B cell (primary cell): ENCODE data around the gene AAMP. TPM values are rescaled to one million over a fixed set of nuclear protein-coding genes. Genes with fewer than 3 reads are reported as not detected.

ENCODE experiments used
- ATAC-seq: fragments of 200-7000 bp; cut with Tn5 transposase; one replicate; pipeline ENCODE4 v1.10.0; 2021; ENCODE audit warnings: low read depth, mild to moderate bottlenecking, moderate number of reproducible peaks, moderate library complexity
- CTCF ChIA-PET: fragments of 350-600 bp; sonication (Branson Sonifier 250); formaldehyde crosslinking; loops from one replicate; lab custom pipeline; 2021; ENCODE audit warnings: antibody characterized with exemption, inconsistent platforms; lab: Charles Lee
- POLR2A ChIA-PET: fragments of 350-600 bp; sonication (Branson Sonifier 250); formaldehyde crosslinking; loops from one replicate; lab custom pipeline; 2021; ENCODE audit warnings: antibody characterized with exemption; lab: Charles Lee
- DNase-seq: peaks from one replicate; pipeline ENCODE4 v3.0.0; 2013
- H2AFZ ChIP-seq: 2 replicates; pipeline ENCODE4 v1.6.1; 2012; ENCODE audit warnings: mild to moderate bottlenecking, low read depth, low read length; ENCODE audit not compliant: insufficient read depth, poor library complexity, severe bottlenecking
- H3K27ac ChIP-seq, 2 donors: 1 replicate in 1 of 2; 2 replicates in 1 of 2; pipeline ENCODE4 v1.5.1; 2012 to 2013; ENCODE audit warnings: low read length in 2 of 2, mild to moderate bottlenecking in 2 of 2, moderate library complexity in 1 of 2
- H3K27me3 ChIP-seq, 4 experiments: fragments of 200-600 bp in 1 of 4; sonication (generic) in 1 of 4; replicated peaks in 1 of 4; 1 replicate in 2 of 4; 2 replicates in 2 of 4; pipeline versions ENCODE4 v1.6.1 to v1.7.0; 2013 to 2016; ENCODE audit warnings: low read length in 3 of 4, mild to moderate bottlenecking in 2 of 4, mixed read lengths in 1 of 4, moderate library complexity in 1 of 4; ENCODE audit not compliant: insufficient read depth in 4 of 4, control insufficient read depth in 3 of 4; ENCODE audit errors: control extremely low read depth in 1 of 4
- H3K36me3 ChIP-seq, 2 experiments: replicated peaks in 1 of 2; 1 replicate in 1 of 2; 2 replicates in 1 of 2; pipeline versions ENCODE4 v1.6.1 to v1.7.1; 2013; ENCODE audit warnings: low read length in 1 of 2; ENCODE audit not compliant: insufficient read depth in 2 of 2, control insufficient read depth in 1 of 2; ENCODE audit errors: control extremely low read depth in 1 of 2, extremely low read depth in 1 of 2
- H3K4me1 ChIP-seq, 2 donors: fragments of 200-600 bp in 1 of 2; sonication (generic) in 1 of 2; 1 replicate in 1 of 2; 2 replicates in 1 of 2; pipeline versions ENCODE4 v1.5.1 to v1.6.1; 2013 to 2017; ENCODE audit warnings: low read length in 2 of 2; ENCODE audit not compliant: control insufficient read depth in 2 of 2, insufficient read depth in 2 of 2
- H3K4me2 ChIP-seq: replicated peaks from 2 replicates; pipeline ENCODE3; 2012; ENCODE audit warnings: mild to moderate bottlenecking, low read depth, low read length; ENCODE audit not compliant: poor library complexity, severe bottlenecking
- H3K4me3 ChIP-seq, 5 experiments: fragments of 200-600 bp in 1 of 5; sonication (generic) in 1 of 5; 1 replicate in 3 of 5; 2 replicates in 2 of 5; pipeline versions ENCODE4 v1.5.1 to v1.7.0; 2011 to 2016; ENCODE audit warnings: low read length in 4 of 5, mild to moderate bottlenecking in 4 of 5, low read depth in 2 of 5, control low read depth in 1 of 5, moderate library complexity in 1 of 5; ENCODE audit not compliant: insufficient read depth in 1 of 5; ENCODE audit errors: control extremely low read depth in 1 of 5, extremely low read depth in 1 of 5
- H3K79me2 ChIP-seq: fragments of 200-600 bp; sonication (generic); one replicate; pipeline ENCODE4 v1.6.0; 2016; ENCODE audit warnings: low read length; ENCODE audit not compliant: control insufficient read depth, insufficient read depth
- H3K9ac ChIP-seq: fragments of 200-600 bp; sonication (generic); 2 replicates; pipeline ENCODE4 v1.6.1; 2017; ENCODE audit warnings: mild to moderate bottlenecking, low read length, moderate library complexity
- H3K9me3 ChIP-seq, 3 donors: one replicate each; pipeline versions ENCODE4 v1.6.1 to v1.7.1; 2013; ENCODE audit warnings: low read length in 2 of 3; ENCODE audit not compliant: control insufficient read depth in 2 of 3, insufficient read depth in 1 of 3; ENCODE audit errors: control extremely low read depth in 1 of 3
- H4K20me1 ChIP-seq: 2 replicates; pipeline ENCODE4 v1.6.0; 2012; ENCODE audit warnings: mild to moderate bottlenecking, low read length; ENCODE audit not compliant: insufficient read depth, control insufficient read depth, poor library complexity, severe bottlenecking
- H3K27ac Mint-ChIP-seq: one replicate; pipeline ENCODE4 v1.8.0; 2021; ENCODE audit warnings: mixed read lengths
- H3K27me3 Mint-ChIP-seq: one replicate; pipeline ENCODE4 v1.8.0; 2021; ENCODE audit warnings: mixed read lengths
- H3K4me1 Mint-ChIP-seq: one replicate; pipeline ENCODE4 v1.8.0; 2021; ENCODE audit warnings: mixed read lengths
- H3K4me3 Mint-ChIP-seq: one replicate; pipeline ENCODE4 v1.8.0; 2021; ENCODE audit warnings: mixed read lengths
- H3K9me3 Mint-ChIP-seq: one replicate; pipeline ENCODE4 v1.8.0; 2022; ENCODE audit warnings: mixed read lengths; ENCODE audit not compliant: insufficient read depth
- EZH2 ChIP-seq: IDR thresholded peaks from 2 replicates; pipeline ENCODE4 v1.6.1; 2012; ENCODE audit warnings: borderline replicate concordance, low read depth, mild to moderate bottlenecking, moderate library complexity, low read length; ENCODE audit not compliant: insufficient read depth, poor library complexity, severe bottlenecking
- WGBS: methylation state at CpG from one replicate; pipeline ENCODE4 v1.1.5; 2013; ENCODE audit warnings: missing lambda C conversion rate; ENCODE audit not compliant: insufficient coverage; 5-methylcytosine and 5-hydroxymethylcytosine counted together
- intact Hi-C: fragments of 100-400 bp; cut with micrococcal nuclease; formaldehyde crosslinking; loops from one replicate; pipeline ENCODE4 v1.10.0; 2022
- polyA plus RNA-seq: library from polyadenylated mRNA; depleted of rRNA; stranded (reverse); fragments of >200 nt; gene quantifications from 2 replicates; pipeline ENCODE4 v1.2.3, GENCODE V29; 2012
- total RNA-seq, 2 donors: library from RNA; stranded (reverse); fragments of 120-200 nt in 1 of 2; gene quantifications; 1 replicate in 1 of 2; 2 replicates in 1 of 2; pipeline versions ENCODE4 v1.2.3 to v1.2.4, GENCODE V29; 2013 to 2022
- TF ChIP-seq, protein P1 (sequence below): fragments of 200-600 bp; IDR thresholded peaks from one replicate; pipeline ENCODE4 v1.8.0; 2022; ENCODE audit warnings: antibody characterized with exemption, mild to moderate bottlenecking

Gene AAMP
- total and polyA plus RNA-seq, 2 donors (not counting 1 experiment from before 2014, with no cell fraction given): 56.4 to 65.7 TPM

DNA sequence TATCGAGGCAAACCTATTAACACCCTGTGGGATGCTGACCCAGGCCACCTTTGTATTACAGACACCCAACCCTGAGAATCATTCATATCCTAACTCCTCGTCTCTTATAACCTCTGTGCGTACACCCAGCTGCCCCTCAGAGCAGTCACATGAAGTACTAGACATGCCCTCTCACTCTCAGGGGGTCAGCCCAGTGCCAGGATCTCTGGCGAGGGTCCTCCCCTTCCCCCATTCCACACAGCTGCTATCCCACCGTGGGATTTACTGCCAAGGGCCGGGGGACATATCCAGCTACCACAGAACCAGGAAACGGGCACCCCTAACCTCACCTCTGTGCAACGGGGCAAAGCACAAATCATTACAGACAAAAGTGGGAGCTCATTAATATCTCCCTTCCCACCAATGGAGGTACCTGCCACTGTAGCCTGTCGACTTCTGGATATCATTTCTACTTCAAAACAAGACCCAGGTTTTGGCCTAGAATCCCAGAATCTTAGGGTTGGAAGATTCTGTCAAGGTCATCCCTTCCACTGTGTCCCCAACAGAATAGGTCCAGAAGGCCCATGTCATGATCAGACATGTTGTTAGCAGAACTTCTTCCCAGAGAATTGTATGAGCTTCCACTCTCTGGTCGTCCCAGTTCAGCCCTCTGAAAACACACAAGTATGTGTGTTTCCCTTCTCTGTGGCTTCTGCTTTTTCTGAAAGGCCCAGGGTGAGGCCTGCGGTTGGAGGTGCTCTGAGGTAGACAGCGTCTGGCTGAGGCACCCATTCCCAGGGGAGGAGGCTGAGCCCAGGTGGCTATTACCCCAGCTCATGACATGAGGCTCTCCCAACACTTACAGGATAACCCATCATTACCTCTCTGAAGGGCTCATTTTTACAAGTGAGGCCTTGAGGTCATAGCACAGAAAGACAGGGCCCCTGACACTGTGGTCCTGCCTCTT lies 20.7 kb upstream of the AAMP start:
- H3K4me3 ChIP-seq: peak overlapping the region; percentile 50 to 95 (median 87)
- H3K4me2 ChIP-seq: peak overlapping the region; percentile 93
- no peaks in the 10 kb centered on the region for H3K36me3 ChIP-seq
- H2AFZ ChIP-seq: no peak overlapping the region
- POLR2A ChIA-PET: interaction anchor here (0.7 to 3.4 kb wide), 7 partner anchors 15 to 110 kb away, joined by 3 to 32 read pairs (median 6); partner anchors contain the start of genes AAMP, CATIP, CTDSP1 and PNKD
- H3K27me3 ChIP-seq: no peaks in the 10 kb centered on the region
- WGBS: 34% methylated on average over 12 of the region's 12 CpGs
- intact Hi-C loops: loop anchor here (1.0 to 5.0 kb wide), 2 partner anchors 18 to 592 kb away; partner anchors contain the start of gene WNT10A
- no peaks in the 10 kb centered on the region for H3K27me3 Mint-ChIP-seq
- ATAC-seq: peak; percentile 68
- no peak for TF ChIP-seq EZH2
- TF ChIP-seq, protein P1, sequence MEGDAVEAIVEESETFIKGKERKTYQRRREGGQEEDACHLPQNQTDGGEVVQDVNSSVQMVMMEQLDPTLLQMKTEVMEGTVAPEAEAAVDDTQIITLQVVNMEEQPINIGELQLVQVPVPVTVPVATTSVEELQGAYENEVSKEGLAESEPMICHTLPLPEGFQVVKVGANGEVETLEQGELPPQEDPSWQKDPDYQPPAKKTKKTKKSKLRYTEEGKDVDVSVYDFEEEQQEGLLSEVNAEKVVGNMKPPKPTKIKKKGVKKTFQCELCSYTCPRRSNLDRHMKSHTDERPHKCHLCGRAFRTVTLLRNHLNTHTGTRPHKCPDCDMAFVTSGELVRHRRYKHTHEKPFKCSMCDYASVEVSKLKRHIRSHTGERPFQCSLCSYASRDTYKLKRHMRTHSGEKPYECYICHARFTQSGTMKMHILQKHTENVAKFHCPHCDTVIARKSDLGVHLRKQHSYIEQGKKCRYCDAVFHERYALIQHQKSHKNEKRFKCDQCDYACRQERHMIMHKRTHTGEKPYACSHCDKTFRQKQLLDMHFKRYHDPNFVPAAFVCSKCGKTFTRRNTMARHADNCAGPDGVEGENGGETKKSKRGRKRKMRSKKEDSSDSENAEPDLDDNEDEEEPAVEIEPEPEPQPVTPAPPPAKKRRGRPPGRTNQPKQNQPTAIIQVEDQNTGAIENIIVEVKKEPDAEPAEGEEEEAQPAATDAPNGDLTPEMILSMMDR: no peak
- peaks cover 86% of the 10 kb centered on the region for H3K79me2 ChIP-seq
- H3K27ac Mint-ChIP-seq: peak overlapping the region; percentile 93
- H3K9me3 ChIP-seq: no peaks in the 10 kb centered on the region
- DNase-seq: peak; percentile 95
- peak overlapping the region; percentile 97 for H3K9ac ChIP-seq
- peak overlapping the region; percentile 89 for H3K4me3 Mint-ChIP-seq
- H3K4me1 Mint-ChIP-seq: peaks cover 76% of the 10 kb centered on the region
- peaks cover 73 to 88% of the 10 kb centered on the region in 2 donors for H3K4me1 ChIP-seq
- CTCF ChIA-PET: interaction anchor here (0.6 to 15.5 kb wide), 14 partner anchors 9 to 123 kb away, joined by 3 to 331 read pairs (median 5); partner anchors contain the start of genes AAMP, CATIP and PNKD
- peak overlapping the region; percentile 92 to 98 for H3K27ac ChIP-seq
- H4K20me1 ChIP-seq: no peaks in the 10 kb centered on the region
- H3K9me3 Mint-ChIP-seq: no peaks in the 10 kb centered on the region
